HCT116 (cell line): ENCODE measurements around the gene FAM184A. TPM values are rescaled to one million over a fixed set of nuclear protein-coding genes. Genes with fewer than 3 reads are reported as not detected.
A peak's percentile ranks its signal among the peaks of the same experiment; 100 is the strongest.

Source experiments
- ATAC-seq: fragments of 200-7000 bp; cut with Tn5 transposase; 2 replicates; pipeline ENCODE4 v1.9.1; 2020; ENCODE audit warnings: mild to moderate bottlenecking, moderate library complexity
- BruUV-seq: library from RNA; stranded (reverse); fragments of 400-500 nt; replicated peaks from 2 replicates; lab custom pipeline; 2021; lab: Mats Ljungman, UMichigan
- CTCF ChIA-PET: fragments of 300-600 bp; sonication (Branson Sonifier 250); formaldehyde crosslinking; loops from one replicate; lab custom pipeline; 2021; ENCODE audit warnings: antibody characterized with exemption; lab: Charles Lee
- POLR2A ChIA-PET: fragments of 300-600, 350-600 bp; sonication (Branson Sonifier 250); formaldehyde crosslinking; loops from one replicate; lab custom pipeline; 2021; ENCODE audit warnings: antibody characterized with exemption; lab: Charles Lee
- RAD21 ChIA-PET, 2 experiments: fragments of 300-600 bp; sonication (Branson Sonifier 250); formaldehyde crosslinking; loops; one replicate each; lab custom pipeline; 2023; ENCODE audit warnings: low total read pairs in 2 of 2; ENCODE audit not compliant: uncharacterized antibody in 2 of 2, unreplicated experiment in 2 of 2, low non-redundant PET in 1 of 2; lab: Charles Lee
- DNase-seq: peaks from one replicate; pipeline ENCODE4 v3.0.0-alpha.2; 2010; ENCODE audit warnings: low read depth, low spot score
- H2AFZ ChIP-seq: fragments of 200-600 bp; shearing (Covaris generic), sonication (generic); 2 replicates; pipeline ENCODE4 v1.6.1; 2017; ENCODE audit warnings: low read depth, mixed run types, mixed read lengths, antibody characterized with exemption, low read length; ENCODE audit not compliant: poor library complexity, severe bottlenecking
- H3K27ac ChIP-seq: 2 replicates; pipeline ENCODE4 v1.5.1; 2012; ENCODE audit warnings: low read depth, low read length
- H3K27me3 ChIP-seq: fragments of 200-600 bp; sonication (generic); 2 replicates; pipeline ENCODE4 v1.6.1; 2016; ENCODE audit warnings: mixed run types, low read length, mixed read lengths; ENCODE audit not compliant: insufficient read depth
- H3K36me3 ChIP-seq, 2 experiments: fragments of 200-500 bp in 1 of 2; fragments of 200-600 bp in 1 of 2; sonication (Bioruptor generic) in 1 of 2; sonication (generic) in 1 of 2; 2 replicates each; pipeline versions ENCODE4 v1.5.1 to v1.6.1; 2014 to 2016; ENCODE audit warnings: low read length in 2 of 2, inconsistent platforms in 1 of 2, mixed read lengths in 1 of 2, mixed run types in 1 of 2; ENCODE audit not compliant: insufficient read depth in 2 of 2, control insufficient read depth in 1 of 2
- H3K4me1 ChIP-seq, 2 experiments: fragments of 200-600 bp in 1 of 2; sonication (generic) in 1 of 2; 2 replicates each; pipeline versions ENCODE4 v1.5.1 to v1.6.1; 2012 to 2017; ENCODE audit warnings: low read length in 2 of 2, inconsistent platforms in 1 of 2, mild to moderate bottlenecking in 1 of 2, mixed read lengths in 1 of 2, mixed run types in 1 of 2, moderate library complexity in 1 of 2; ENCODE audit not compliant: insufficient read depth in 2 of 2, control insufficient read depth in 1 of 2
- H3K4me2 ChIP-seq: fragments of 200-600 bp; sonication (generic); 2 replicates; pipeline ENCODE4 v1.6.1; 2017; ENCODE audit warnings: mixed run types, low read length, mixed read lengths
- H3K4me3 ChIP-seq, 2 experiments: fragments of 200-600 bp in 1 of 2; sonication (generic) in 1 of 2; replicated peaks in 1 of 2; 2 replicates each; pipeline ENCODE4 v1.5.1; 2011 to 2016; ENCODE audit warnings: low read length in 2 of 2, control low read depth in 1 of 2, low read depth in 1 of 2, mild to moderate bottlenecking in 1 of 2, mixed read lengths in 1 of 2, mixed run types in 1 of 2
- H3K79me2 ChIP-seq: fragments of 200-600 bp; sonication (generic); 2 replicates; pipeline ENCODE4 v1.6.1; 2017; ENCODE audit warnings: mild to moderate bottlenecking, mixed run types, low read length, moderate library complexity, mixed read lengths; ENCODE audit not compliant: insufficient read depth
- H3K9ac ChIP-seq: fragments of 200-600 bp; sonication (generic); 2 replicates; pipeline ENCODE4 v1.6.1; 2016; ENCODE audit warnings: low read length, mixed read lengths
- H3K9me2 ChIP-seq: fragments of 200-600 bp; sonication (generic), shearing (Covaris generic); 2 replicates; pipeline ENCODE4 v1.6.1; 2017; ENCODE audit warnings: mixed run types, mild to moderate bottlenecking, moderate library complexity; ENCODE audit not compliant: insufficient read depth
- H3K9me3 ChIP-seq, 2 experiments: fragments of 200-500 bp in 1 of 2; fragments of 200-600 bp in 1 of 2; sonication (Bioruptor generic) in 1 of 2; sonication (generic) in 1 of 2; 2 replicates each; pipeline ENCODE4 v1.6.1; 2014 to 2017; ENCODE audit warnings: low read length in 2 of 2, mixed read lengths in 2 of 2, inconsistent platforms in 1 of 2, low read depth in 1 of 2, mild to moderate bottlenecking in 1 of 2, mixed run types in 1 of 2, moderate library complexity in 1 of 2; ENCODE audit not compliant: control insufficient read depth in 1 of 2, insufficient read depth in 1 of 2
- H4K20me1 ChIP-seq: fragments of 200-600 bp; sonication (generic), shearing (Covaris generic); 2 replicates; pipeline ENCODE4 v1.6.1; 2017; ENCODE audit warnings: mixed run types, mild to moderate bottlenecking, moderate library complexity; ENCODE audit not compliant: insufficient read depth
- CBX3 ChIP-seq: IDR thresholded peaks from 2 replicates; pipeline ENCODE4 v1.6.1; 2012; ENCODE audit warnings: low read depth
- EGR1 ChIP-seq: IDR thresholded peaks from 2 replicates; pipeline ENCODE4 v1.6.1; 2012; ENCODE audit warnings: low read depth
- ELF1 ChIP-seq: IDR thresholded peaks from 2 replicates; pipeline ENCODE4 v1.6.1; 2012; ENCODE audit warnings: low read depth, borderline replicate concordance
- EZH2 ChIP-seq: fragments of 200-600 bp; sonication (generic); IDR thresholded peaks from 2 replicates; pipeline ENCODE4 v1.6.1; 2017; ENCODE audit warnings: antibody characterized with exemption, mixed run types
- JUND ChIP-seq: IDR thresholded peaks from 2 replicates; pipeline ENCODE4 v1.6.1; 2012
- POLR2A ChIP-seq: IDR thresholded peaks from 2 replicates; pipeline ENCODE4 v1.7.0; 2011; ENCODE audit warnings: borderline replicate concordance; ENCODE audit not compliant: insufficient read depth, insufficient read length; ENCODE audit errors: extremely low read depth
- SIN3A ChIP-seq: IDR thresholded peaks from 2 replicates; pipeline ENCODE4 v1.6.1; 2012; ENCODE audit warnings: low read depth
- SP1 ChIP-seq: IDR thresholded peaks from 2 replicates; pipeline ENCODE4 v1.6.1; 2012; ENCODE audit warnings: low read depth
- SRF ChIP-seq: IDR thresholded peaks from 2 replicates; pipeline ENCODE4 v1.6.1; 2012; ENCODE audit warnings: low read depth
- TCF7L2 ChIP-seq: IDR thresholded peaks from 2 replicates; pipeline ENCODE4 v1.7.0; 2011; ENCODE audit warnings: borderline replicate concordance, inconsistent platforms; ENCODE audit not compliant: insufficient read depth, insufficient read length; ENCODE audit errors: extremely low read depth
- YY1 ChIP-seq: IDR thresholded peaks from 2 replicates; pipeline ENCODE4 v1.6.1; 2011; ENCODE audit warnings: low read length, low read depth, moderate library complexity, mild to moderate bottlenecking; ENCODE audit not compliant: insufficient replicate concordance; ENCODE audit errors: extremely low read depth
- ZFX ChIP-seq: fragments of 450-650 bp; IDR thresholded peaks from 2 replicates; pipeline ENCODE4 v1.6.1; 2017
- ZNF274 ChIP-seq: fragments of 200-500 bp; sonication (Bioruptor generic); IDR thresholded peaks from 2 replicates; pipeline ENCODE4 v1.6.1; 2014; ENCODE audit warnings: mild to moderate bottlenecking, low read depth, low read length, inconsistent platforms
- intact Hi-C: fragments of 100-400 bp; cut with micrococcal nuclease; formaldehyde crosslinking; loops from 2 replicates; pipeline ENCODE4 v1.10.0; 2022
- total RNA-seq: library from RNA; stranded (reverse); gene quantifications from one replicate; pipeline ENCODE4 v1.2.1, GENCODE V29; 2021; ENCODE audit not compliant: unreplicated experiment
- TF ChIP-seq, protein P1 (sequence below): IDR thresholded peaks from 2 replicates; pipeline ENCODE4 v1.6.1; 2012
- TF ChIP-seq, protein P2 (sequence below): IDR thresholded peaks from 2 replicates; pipeline ENCODE4 v1.6.1; 2012
- TF ChIP-seq, protein P3 (sequence below): IDR thresholded peaks from 2 replicates; pipeline ENCODE4 v1.6.1; 2012; ENCODE audit warnings: low read depth

Gene FAM184A
- total RNA-seq, 1 experiment from 2014 or later = 2.4 TPM

DNA sequence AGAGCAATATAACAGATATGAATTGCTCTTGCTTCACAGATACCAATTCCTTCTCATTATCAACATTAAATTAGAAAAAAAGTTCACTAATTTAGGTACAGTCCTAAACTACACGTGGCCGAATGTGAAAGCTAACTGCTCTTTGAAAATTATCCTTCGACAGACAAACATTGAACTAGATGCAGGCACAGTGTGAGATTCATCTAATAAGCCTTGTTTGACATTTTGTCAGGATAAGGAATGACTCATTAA is 1.1 kb downstream of the FAM184A start:
- TF ChIP-seq POLR2A (no peak), CBX3 (no peak), SRF (no peak), YY1 (no peak), JUND (no peak), EGR1 (no peak), EZH2 (no peak), SIN3A (no peak), TCF7L2 (no peak)
- TF ChIP-seq, protein P1, sequence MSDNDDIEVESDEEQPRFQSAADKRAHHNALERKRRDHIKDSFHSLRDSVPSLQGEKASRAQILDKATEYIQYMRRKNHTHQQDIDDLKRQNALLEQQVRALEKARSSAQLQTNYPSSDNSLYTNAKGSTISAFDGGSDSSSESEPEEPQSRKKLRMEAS = no peak
- H3K79me2 ChIP-seq = no peaks in the 10 kb centered on the region
- H3K36me3 ChIP-seq = no peaks in the 10 kb centered on the region
- H3K9ac ChIP-seq = no peak overlapping the region
- H3K4me2 ChIP-seq = no peak overlapping the region
- H3K9me3 ChIP-seq = no peaks in the 10 kb centered on the region; a peak in 1 of 4 replicates
- H3K27me3 ChIP-seq = no peaks in the 10 kb centered on the region
- H3K4me3 ChIP-seq = no peak overlapping the region
- H3K4me1 ChIP-seq = peaks cover 0 to 18% of the 10 kb centered on the region in 2 experiments; a peak in 1 of 4 replicates
- ChIA-PET POLR2A (no interaction called here), CTCF (no interaction called here), RAD21 (no interaction called here)
- no peaks in the 10 kb centered on the region for H3K9me2 ChIP-seq
- TSS peak; percentile 61 for BruUV-seq
- no peak overlapping the region for H2AFZ ChIP-seq
- no peak for ATAC-seq
- DNase-seq = no peak
- no peaks in the 10 kb centered on the region for H4K20me1 ChIP-seq
- H3K27ac ChIP-seq = no peak overlapping the region
- intact Hi-C loops = no loop called here

DNA sequence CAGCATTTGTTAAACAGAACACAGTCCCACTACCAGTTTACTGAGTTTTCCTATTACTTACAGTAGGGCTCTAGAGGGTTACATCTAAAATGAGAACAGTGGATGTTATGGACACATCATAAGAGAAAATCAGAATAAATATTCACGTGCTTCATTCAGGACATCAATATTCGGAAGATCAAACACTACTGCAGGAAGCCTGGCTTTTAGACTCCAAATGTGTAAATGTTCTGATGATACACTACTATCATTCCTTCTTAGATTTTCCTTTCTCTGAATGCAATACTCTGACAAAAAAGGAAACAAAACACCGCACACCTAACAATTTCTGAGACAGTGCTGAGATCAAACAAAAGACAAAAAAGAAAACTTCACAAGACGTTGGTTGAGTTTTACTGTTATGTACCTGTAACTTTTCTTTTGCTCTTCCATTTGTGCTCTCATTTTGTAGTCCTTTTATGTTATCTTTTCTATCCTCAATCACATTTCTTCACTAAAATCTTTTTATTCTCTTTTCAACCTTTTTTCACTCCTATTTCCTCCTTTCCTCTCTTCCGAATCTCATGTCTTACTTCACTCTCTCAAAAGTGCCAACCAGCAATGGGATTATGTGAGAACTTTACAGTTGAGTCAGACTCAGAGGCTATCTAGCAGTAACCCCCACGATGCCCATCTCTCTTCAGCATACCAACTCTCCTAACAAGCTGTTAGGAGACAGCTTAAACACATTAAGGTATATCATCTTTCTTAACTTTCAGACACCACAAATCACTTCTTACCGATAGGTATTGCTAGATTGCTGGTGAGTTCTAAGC is 1.7 kb downstream of the FAM184A start:
- H3K36me3 ChIP-seq = no peaks in the 10 kb centered on the region
- H3K79me2 ChIP-seq = no peaks in the 10 kb centered on the region
- no peaks in the 10 kb centered on the region for H4K20me1 ChIP-seq
- H3K27ac ChIP-seq = no peak overlapping the region
- intact Hi-C loops = no loop called here
- H3K4me3 ChIP-seq = no peak overlapping the region
- H3K4me1 ChIP-seq = peaks cover 0 to 18% of the 10 kb centered on the region in 2 experiments; a peak in 1 of 4 replicates
- ChIA-PET POLR2A (no interaction called here), RAD21 (no interaction called here), CTCF (no interaction called here)
- ATAC-seq = no peak
- H3K9ac ChIP-seq = no peak overlapping the region
- BruUV-seq = no TSS peak
- H3K27me3 ChIP-seq = no peaks in the 10 kb centered on the region
- TF ChIP-seq EGR1 = no peak
- TF ChIP-seq POLR2A = no peak
- TF ChIP-seq TCF7L2 = no peak
- TF ChIP-seq, protein P2, sequence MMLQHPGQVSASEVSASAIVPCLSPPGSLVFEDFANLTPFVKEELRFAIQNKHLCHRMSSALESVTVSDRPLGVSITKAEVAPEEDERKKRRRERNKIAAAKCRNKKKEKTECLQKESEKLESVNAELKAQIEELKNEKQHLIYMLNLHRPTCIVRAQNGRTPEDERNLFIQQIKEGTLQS = no peak
- TF ChIP-seq YY1 = no peak
- no peak for TF ChIP-seq ZNF274
- TF ChIP-seq, protein P3, sequence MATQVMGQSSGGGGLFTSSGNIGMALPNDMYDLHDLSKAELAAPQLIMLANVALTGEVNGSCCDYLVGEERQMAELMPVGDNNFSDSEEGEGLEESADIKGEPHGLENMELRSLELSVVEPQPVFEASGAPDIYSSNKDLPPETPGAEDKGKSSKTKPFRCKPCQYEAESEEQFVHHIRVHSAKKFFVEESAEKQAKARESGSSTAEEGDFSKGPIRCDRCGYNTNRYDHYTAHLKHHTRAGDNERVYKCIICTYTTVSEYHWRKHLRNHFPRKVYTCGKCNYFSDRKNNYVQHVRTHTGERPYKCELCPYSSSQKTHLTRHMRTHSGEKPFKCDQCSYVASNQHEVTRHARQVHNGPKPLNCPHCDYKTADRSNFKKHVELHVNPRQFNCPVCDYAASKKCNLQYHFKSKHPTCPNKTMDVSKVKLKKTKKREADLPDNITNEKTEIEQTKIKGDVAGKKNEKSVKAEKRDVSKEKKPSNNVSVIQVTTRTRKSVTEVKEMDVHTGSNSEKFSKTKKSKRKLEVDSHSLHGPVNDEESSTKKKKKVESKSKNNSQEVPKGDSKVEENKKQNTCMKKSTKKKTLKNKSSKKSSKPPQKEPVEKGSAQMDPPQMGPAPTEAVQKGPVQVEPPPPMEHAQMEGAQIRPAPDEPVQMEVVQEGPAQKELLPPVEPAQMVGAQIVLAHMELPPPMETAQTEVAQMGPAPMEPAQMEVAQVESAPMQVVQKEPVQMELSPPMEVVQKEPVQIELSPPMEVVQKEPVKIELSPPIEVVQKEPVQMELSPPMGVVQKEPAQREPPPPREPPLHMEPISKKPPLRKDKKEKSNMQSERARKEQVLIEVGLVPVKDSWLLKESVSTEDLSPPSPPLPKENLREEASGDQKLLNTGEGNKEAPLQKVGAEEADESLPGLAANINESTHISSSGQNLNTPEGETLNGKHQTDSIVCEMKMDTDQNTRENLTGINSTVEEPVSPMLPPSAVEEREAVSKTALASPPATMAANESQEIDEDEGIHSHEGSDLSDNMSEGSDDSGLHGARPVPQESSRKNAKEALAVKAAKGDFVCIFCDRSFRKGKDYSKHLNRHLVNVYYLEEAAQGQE = no peak
- no peak for TF ChIP-seq CBX3
- TF ChIP-seq EZH2 = no peak
- TF ChIP-seq SRF = no peak
- TF ChIP-seq ZFX = no peak
- no peak for TF ChIP-seq ELF1
- TF ChIP-seq SP1 = no peak
- no peaks in the 10 kb centered on the region for H3K9me2 ChIP-seq
- DNase-seq = no peak
- H2AFZ ChIP-seq = no peak overlapping the region
- H3K4me2 ChIP-seq = no peak overlapping the region
- H3K9me3 ChIP-seq = no peaks in the 10 kb centered on the region
